HepG2 (cell line): ENCODE results near the gene CD48. TPM values are rescaled to one million over a fixed set of nuclear protein-coding genes. Genes with fewer than 3 reads are reported as not detected.

ENCODE experiments used
- ATAC-seq: fragments of 200-7000 bp; cut with Tn5 transposase; 3 replicates; pipeline ENCODE4 v1.9.1; 2020; ENCODE audit warnings: mild to moderate bottlenecking, moderate library complexity
- BruUV-seq: library from RNA; stranded (reverse); fragments of 400-500 nt; replicated peaks from 2 replicates; lab custom pipeline; 2021; lab: Mats Ljungman, UMichigan
- CTCF ChIA-PET: fragments of 300-600 bp; formaldehyde crosslinking; extraction: SDS; loops from one replicate; lab custom pipeline; 2021; ENCODE audit warnings: low total read pairs, inconsistent platforms, low intra/inter-chr PET ratio; lab: Yijun Ruan, JAX
- POLR2A ChIA-PET: fragments of 350-600 bp; sonication (Branson Sonifier 250); formaldehyde crosslinking; loops from one replicate; lab custom pipeline; 2020; ENCODE audit warnings: antibody characterized with exemption, inconsistent platforms; lab: Yijun Ruan, JAX
- DNase-seq: peaks from one replicate; pipeline ENCODE4 v3.0.0-alpha.2; 2015; ENCODE audit warnings: low spot score
- FAIRE-seq: peaks from 3 replicates; lab custom pipeline; 2011; peaks lifted over from hg19 to GRCh38; lab: Jason Lieb, UNC
- H2AFZ ChIP-seq: one replicate; pipeline ENCODE4 v1.6.1; 2011; ENCODE audit warnings: low read length, inconsistent platforms
- H3K27ac ChIP-seq: fragments of 300-600 bp; 3 replicates; pipeline ENCODE4 v1.8.0; 2011; ENCODE audit warnings: mixed run types, mild to moderate bottlenecking, mixed read lengths, low read length, inconsistent platforms; ENCODE audit not compliant: insufficient read depth; ENCODE audit errors: extremely low read length
- H3K27me3 ChIP-seq, 2 experiments: fragments of 200-600 bp in 1 of 2; 2 replicates in 1 of 2; 3 replicates in 1 of 2; pipeline versions ENCODE4 v1.6.0 to v1.8.0; 2011; ENCODE audit warnings: low read length in 2 of 2, mild to moderate bottlenecking in 2 of 2, moderate library complexity in 2 of 2, inconsistent platforms in 1 of 2; ENCODE audit not compliant: insufficient read depth in 2 of 2, control insufficient read depth in 1 of 2
- H3K36me3 ChIP-seq, 2 experiments: fragments of 200-600 bp in 1 of 2; replicated peaks in 1 of 2; 2 replicates in 1 of 2; 3 replicates in 1 of 2; pipeline versions ENCODE4 v1.5.1 to v1.8.0; 2011; ENCODE audit warnings: low read length in 2 of 2, inconsistent platforms in 1 of 2; ENCODE audit not compliant: insufficient read depth in 2 of 2, control insufficient read depth in 1 of 2
- H3K4me1 ChIP-seq: 2 replicates; pipeline ENCODE4 v1.5.1; 2012; ENCODE audit warnings: low read length, inconsistent platforms; ENCODE audit not compliant: insufficient read depth
- H3K4me2 ChIP-seq: 2 replicates; pipeline ENCODE4 v1.6.0; 2011; ENCODE audit warnings: low read depth, low read length, inconsistent platforms
- H3K4me3 ChIP-seq, 3 experiments: fragments of 200-600 bp in 1 of 3; sonication (generic), shearing (Covaris generic) in 1 of 3; replicated peaks in 1 of 3; 2 replicates each; pipeline ENCODE4 v1.5.1; 2011 to 2016; ENCODE audit warnings: low read length in 3 of 3, inconsistent platforms in 2 of 3, low read depth in 2 of 3, mild to moderate bottlenecking in 2 of 3, control low read depth in 1 of 3, mixed read lengths in 1 of 3; ENCODE audit not compliant: insufficient read depth in 1 of 3
- H3K79me2 ChIP-seq: one replicate; pipeline ENCODE4 v1.6.1; 2011; ENCODE audit warnings: low read length, inconsistent platforms; ENCODE audit not compliant: insufficient read depth
- H3K9ac ChIP-seq: 2 replicates; pipeline ENCODE4 v1.6.0; 2011; ENCODE audit warnings: mild to moderate bottlenecking, low read depth, low read length, inconsistent platforms; ENCODE audit not compliant: insufficient read depth
- H3K9me3 ChIP-seq: 2 replicates; pipeline ENCODE4 v1.5.1; 2012; ENCODE audit warnings: mild to moderate bottlenecking, low read length
- H4K20me1 ChIP-seq: 2 replicates; pipeline ENCODE4 v1.6.0; 2011; ENCODE audit warnings: inconsistent platforms, mild to moderate bottlenecking, low read length, moderate library complexity; ENCODE audit not compliant: insufficient read depth
- CENPT ChIP-seq: sonication (generic); formaldehyde crosslinking; IDR thresholded peaks from 2 replicates; pipeline ENCODE4 v1.8.0; 2022; ENCODE audit warnings: low read depth, mild to moderate bottlenecking, moderate library complexity, missing genetic modification reagents
- ELF4 ChIP-seq: sonication (generic); formaldehyde crosslinking; IDR thresholded peaks from 2 replicates; pipeline ENCODE4 v1.5.0; 2020; ENCODE audit warnings: missing genetic modification reagents, mild to moderate bottlenecking, moderate library complexity, borderline replicate concordance
- HNF4A ChIP-seq: sonication (generic); formaldehyde crosslinking; IDR thresholded peaks from 2 replicates; pipeline ENCODE4 v1.4.0; 2020; ENCODE audit warnings: missing genetic modification reagents
- MXD4 ChIP-seq: IDR thresholded peaks from 2 replicates; pipeline ENCODE4 v1.6.1; 2016; ENCODE audit warnings: mild to moderate bottlenecking, missing biosample characterization, missing genetic modification reagents
- NFE2 ChIP-seq: sonication (generic); formaldehyde crosslinking; IDR thresholded peaks from 2 replicates; pipeline ENCODE4 v1.4.0; 2020; ENCODE audit warnings: missing genetic modification reagents
- PAWR ChIP-seq: sonication (generic); formaldehyde crosslinking; IDR thresholded peaks from 2 replicates; pipeline ENCODE4 v1.4.0; 2020; ENCODE audit warnings: missing genetic modification reagents, mild to moderate bottlenecking, borderline replicate concordance
- SRSF1 ChIP-seq: fragments of 200-400 bp; formaldehyde crosslinking; optimal IDR thresholded peaks from 2 replicates; pipeline ENCODE3; 2017; ENCODE audit warnings: mild to moderate bottlenecking, low read depth, low read length, moderate library complexity
- ZBTB3 ChIP-seq: sonication (generic); formaldehyde crosslinking; IDR thresholded peaks from 2 replicates; pipeline ENCODE4 v1.4.0; 2020; ENCODE audit warnings: low read depth, mild to moderate bottlenecking, moderate library complexity, missing genetic modification reagents, borderline replicate concordance
- ZNF431 ChIP-seq: sonication (generic); formaldehyde crosslinking; IDR thresholded peaks from 2 replicates; pipeline ENCODE4 v1.9.0; 2022; ENCODE audit warnings: missing genetic modification reagents, low read depth, mild to moderate bottlenecking, borderline replicate concordance
- ZNF567 ChIP-seq: sonication (generic); formaldehyde crosslinking; IDR thresholded peaks from 2 replicates; pipeline ENCODE4 v1.8.1; 2023; ENCODE audit warnings: mild to moderate bottlenecking, missing genetic modification reagents, borderline replicate concordance
- ZNF816 ChIP-seq: sonication (generic); formaldehyde crosslinking; IDR thresholded peaks from 2 replicates; pipeline ENCODE4 v1.8.0; 2022; ENCODE audit warnings: missing genetic modification reagents, mild to moderate bottlenecking, borderline replicate concordance
- WGBS: methylation state at CpG from one replicate; pipeline ENCODE4 v1.1.6; 2017; ENCODE audit warnings: low lambda C conversion rate; 5-methylcytosine and 5-hydroxymethylcytosine counted together
- in situ Hi-C: cut with HindIII; loops from 2 replicates; pipeline ENCODE4 v1.10.0; 2017; ENCODE audit warnings: low pct_unique_long_range_greater_than_20kb; ENCODE audit not compliant: extremely low pct_ligation_motif_present
- intact Hi-C: fragments of 100-400 bp; cut with micrococcal nuclease; formaldehyde crosslinking; loops from one replicate; pipeline ENCODE4 v1.10.0; 2022; ENCODE audit not compliant: unreplicated experiment
- polyA plus RNA-seq, 8 experiments: library from polyadenylated mRNA; depleted of rRNA in 3 of 8; stranded (reverse) in 7 of 8; unstranded in 1 of 8; fragments of >200 nt; fragmentation: Illumina TruSeq in 4 of 8; extraction: Trizol in 4 of 8; gene quantifications; 2 replicates each; pipeline versions ENCODE4 v1.2.1 to v1.2.3, GENCODE V29; 2011 to 2016; ENCODE audit warnings: low read depth in 4 of 8, missing spikeins in 1 of 8, mixed read lengths in 1 of 8; ENCODE audit not compliant: insufficient read depth in 1 of 8
- total RNA-seq, 5 experiments: library from RNA; depleted of rRNA; stranded (reverse); fragments of >200 nt; fragmentation: Illumina TruSeq; extraction: Trizol; gene quantifications; 2 replicates each; pipeline ENCODE4 v1.2.3, GENCODE V29; 2016; ENCODE audit warnings: low read depth in 1 of 5
- TF ChIP-seq, protein P1 (sequence below): sonication (generic); formaldehyde crosslinking; IDR thresholded peaks from 2 replicates; pipeline ENCODE4 v1.4.0; 2020; ENCODE audit warnings: missing genetic modification reagents

The CD48 gene
- total and polyA plus RNA-seq, 2 of the 13 experiments (the other 11 are each of a cell fraction or from before 2014, with no cell fraction given): not detected

DNA sequence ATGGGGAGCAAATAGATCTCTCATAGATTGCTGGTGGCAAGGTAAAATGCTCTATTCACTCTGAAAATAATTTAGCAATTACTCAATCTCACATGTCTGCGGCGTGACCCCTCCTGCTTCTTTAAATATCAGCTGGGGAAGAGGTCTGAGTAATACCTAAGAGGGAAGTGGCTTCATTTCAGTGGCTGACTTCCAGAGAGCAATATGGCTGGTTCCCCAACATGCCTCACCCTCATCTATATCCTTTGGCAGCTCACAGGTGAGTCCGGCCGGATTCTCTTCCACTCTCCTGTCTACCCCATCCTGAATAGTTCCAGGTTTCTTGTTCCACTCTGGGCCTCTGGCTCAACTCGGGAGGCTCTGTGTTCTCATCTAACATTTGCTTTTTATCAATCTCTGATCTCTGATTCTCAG lies 27.5 kb upstream of the CD48 start, which contains the start of gene SLAMF7 (continued):
- TF ChIP-seq, protein P1, sequence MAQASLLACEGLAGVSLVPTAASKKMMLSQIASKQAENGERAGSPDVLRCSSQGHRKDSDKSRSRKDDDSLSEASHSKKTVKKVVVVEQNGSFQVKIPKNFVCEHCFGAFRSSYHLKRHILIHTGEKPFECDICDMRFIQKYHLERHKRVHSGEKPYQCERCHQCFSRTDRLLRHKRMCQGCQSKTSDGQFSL (CRISPR knock-in tag): no peak

DNA sequence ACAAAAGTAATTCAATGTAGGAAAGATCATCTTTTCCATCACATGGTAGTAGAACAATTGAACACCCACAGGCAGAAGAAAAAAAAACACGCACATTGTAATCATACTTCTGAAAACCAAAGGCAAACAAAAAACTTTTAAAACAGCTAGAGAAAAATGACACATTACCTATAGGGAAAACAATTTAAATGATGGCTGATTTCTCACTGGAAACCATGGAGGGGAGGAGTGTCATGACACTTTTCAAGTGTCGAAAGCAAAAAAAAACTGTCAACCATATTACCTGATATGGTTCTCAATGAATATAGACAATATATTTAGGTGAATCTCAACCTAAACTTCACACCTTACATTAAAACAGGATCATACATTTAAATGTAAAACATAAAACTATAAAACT lies 26.6 kb upstream of the CD48 start:
- no peak overlapping the region for H2AFZ ChIP-seq
- intact Hi-C loops (no loop called here), in situ Hi-C loops (no loop called here)
- no peak for TF ChIP-seq MXD4 (CRISPR knock-in tag)
- TF ChIP-seq NFE2 (CRISPR knock-in tag): no peak
- TF ChIP-seq ELF4 (CRISPR knock-in tag): no peak
- no peak for TF ChIP-seq HNF4A (CRISPR knock-in tag)
- no peak overlapping the region for H3K9ac ChIP-seq
- POLR2A ChIA-PET: no interaction called here
- no TSS peak for BruUV-seq
- WGBS: 12% methylated on average over 2 of the region's 2 CpGs
- H3K79me2 ChIP-seq: no peaks in the 10 kb centered on the region
- no peaks in the 10 kb centered on the region for H3K4me1 ChIP-seq
- H3K4me3 ChIP-seq: no peak overlapping the region
- no peaks in the 10 kb centered on the region for H4K20me1 ChIP-seq
- H3K36me3 ChIP-seq: no peaks in the 10 kb centered on the region
- FAIRE-seq (no peak), DNase-seq (no peak), ATAC-seq (no peak)
- CTCF ChIA-PET: no interaction called here
- H3K27ac ChIP-seq: no peak overlapping the region
- peaks cover 12% of the 10 kb centered on the region; the same call in 1 of the 2 replicates for H3K9me3 ChIP-seq
- H3K27me3 ChIP-seq: no peaks in the 10 kb centered on the region; a peak in 1 of 5 replicates
- no peak overlapping the region for H3K4me2 ChIP-seq

DNA sequence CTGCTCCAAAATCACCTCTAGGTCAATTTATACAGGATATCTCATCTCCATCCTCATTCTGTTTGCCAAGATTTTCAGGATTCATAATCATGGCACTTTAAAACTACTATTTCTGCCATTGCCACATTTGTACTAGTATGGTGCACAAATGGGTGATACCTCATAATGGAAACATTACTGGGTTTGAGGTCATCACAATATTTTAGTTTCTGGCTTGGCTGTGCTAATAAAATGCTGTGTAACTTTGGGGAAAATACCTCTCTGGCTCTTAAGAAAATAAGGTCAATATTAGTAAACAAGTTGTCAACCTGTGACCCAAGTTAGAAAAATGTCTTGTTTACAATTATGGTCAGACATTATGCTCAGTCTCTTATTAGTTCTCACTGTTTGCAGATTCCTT lies 22.7 kb upstream of the CD48 start:
- in situ Hi-C loops: no loop called here
- Histone ChIP-seq H3K4me2 (no peak overlapping the region), H3K27ac (no peak overlapping the region), H4K20me1 (no peaks in the 10 kb centered on the region), H3K9ac (no peak overlapping the region), H3K27me3 (no peaks in the 10 kb centered on the region; a peak in 1 of 5 replicates), H3K36me3 (no peaks in the 10 kb centered on the region), H2AFZ (no peak overlapping the region), H3K79me2 (no peaks in the 10 kb centered on the region), H3K9me3 (peaks cover 12% of the 10 kb centered on the region; the same call in 1 of the 2 replicates), H3K4me3 (no peak overlapping the region), H3K4me1 (no peaks in the 10 kb centered on the region)
- TF ChIP-seq ZNF816: no peak
- no peak for TF ChIP-seq PAWR (CRISPR knock-in tag)
- TF ChIP-seq ZNF431: no peak
- TF ChIP-seq ZBTB3 (CRISPR knock-in tag): no peak
- no peak for TF ChIP-seq CENPT (CRISPR knock-in tag)
- TF ChIP-seq SRSF1: no peak
- no peak for TF ChIP-seq ZNF567
- no peak for FAIRE-seq
- no TSS peak for BruUV-seq
- ChIA-PET CTCF (no interaction called here), POLR2A (no interaction called here)
- intact Hi-C loops: no loop called here
- no peak for DNase-seq
- no peak for ATAC-seq
